ENCODE measurements around the gene PAGR1.

PAGR1 gene

DNA sequence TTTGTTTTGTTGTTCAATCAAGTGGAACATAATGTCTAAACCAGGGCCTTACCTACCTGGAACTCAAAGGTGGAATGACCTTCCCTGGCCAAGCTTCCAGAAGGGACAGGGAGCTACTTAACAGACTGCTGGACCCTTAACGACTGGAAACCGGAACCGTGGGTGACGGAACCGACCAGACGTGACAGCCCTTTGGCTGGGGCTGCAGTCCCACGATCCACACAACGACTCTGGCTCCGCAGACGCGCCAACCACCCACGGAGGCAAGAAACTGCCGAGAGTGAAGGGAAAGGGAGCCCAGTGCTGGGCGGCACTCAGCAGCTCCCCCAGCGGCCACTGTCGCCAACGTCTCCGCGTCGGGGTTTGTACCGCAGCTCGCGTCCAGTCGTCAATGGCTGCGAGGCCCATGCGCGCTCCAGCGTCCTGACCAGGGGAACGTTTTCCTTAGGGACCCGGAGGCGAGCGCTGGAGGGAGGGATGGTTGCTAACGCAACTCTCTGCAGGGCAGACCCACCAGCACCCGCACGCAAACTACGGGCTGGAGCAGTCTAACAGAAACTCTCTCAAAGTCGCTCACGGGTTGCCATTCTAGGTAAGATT, 31.0 kb upstream of the PAGR1 start:
- TF ChIP-seq SIN3A (IDR thresholded peaks at IDR 0.05; ENCODE audit: borderline replicate concordance, insufficient read depth, low read length) (no peak), FOXP2 (optimal IDR thresholded peaks at IDR 0.05; ENCODE audit: borderline replicate concordance, extremely low read depth, extremely low read length, insufficient read depth) (no peak), TAF1 (IDR thresholded peaks at IDR 0.05; ENCODE audit: borderline replicate concordance, insufficient read depth, low read length) (no peak)
- TF ChIP-seq, protein P1, sequence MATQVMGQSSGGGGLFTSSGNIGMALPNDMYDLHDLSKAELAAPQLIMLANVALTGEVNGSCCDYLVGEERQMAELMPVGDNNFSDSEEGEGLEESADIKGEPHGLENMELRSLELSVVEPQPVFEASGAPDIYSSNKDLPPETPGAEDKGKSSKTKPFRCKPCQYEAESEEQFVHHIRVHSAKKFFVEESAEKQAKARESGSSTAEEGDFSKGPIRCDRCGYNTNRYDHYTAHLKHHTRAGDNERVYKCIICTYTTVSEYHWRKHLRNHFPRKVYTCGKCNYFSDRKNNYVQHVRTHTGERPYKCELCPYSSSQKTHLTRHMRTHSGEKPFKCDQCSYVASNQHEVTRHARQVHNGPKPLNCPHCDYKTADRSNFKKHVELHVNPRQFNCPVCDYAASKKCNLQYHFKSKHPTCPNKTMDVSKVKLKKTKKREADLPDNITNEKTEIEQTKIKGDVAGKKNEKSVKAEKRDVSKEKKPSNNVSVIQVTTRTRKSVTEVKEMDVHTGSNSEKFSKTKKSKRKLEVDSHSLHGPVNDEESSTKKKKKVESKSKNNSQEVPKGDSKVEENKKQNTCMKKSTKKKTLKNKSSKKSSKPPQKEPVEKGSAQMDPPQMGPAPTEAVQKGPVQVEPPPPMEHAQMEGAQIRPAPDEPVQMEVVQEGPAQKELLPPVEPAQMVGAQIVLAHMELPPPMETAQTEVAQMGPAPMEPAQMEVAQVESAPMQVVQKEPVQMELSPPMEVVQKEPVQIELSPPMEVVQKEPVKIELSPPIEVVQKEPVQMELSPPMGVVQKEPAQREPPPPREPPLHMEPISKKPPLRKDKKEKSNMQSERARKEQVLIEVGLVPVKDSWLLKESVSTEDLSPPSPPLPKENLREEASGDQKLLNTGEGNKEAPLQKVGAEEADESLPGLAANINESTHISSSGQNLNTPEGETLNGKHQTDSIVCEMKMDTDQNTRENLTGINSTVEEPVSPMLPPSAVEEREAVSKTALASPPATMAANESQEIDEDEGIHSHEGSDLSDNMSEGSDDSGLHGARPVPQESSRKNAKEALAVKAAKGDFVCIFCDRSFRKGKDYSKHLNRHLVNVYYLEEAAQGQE (IDR thresholded peaks at IDR 0.05; ENCODE audit: insufficient read depth in 1 of 2, low read depth in 2 of 2, low read length in 2 of 2), result no peak

DNA sequence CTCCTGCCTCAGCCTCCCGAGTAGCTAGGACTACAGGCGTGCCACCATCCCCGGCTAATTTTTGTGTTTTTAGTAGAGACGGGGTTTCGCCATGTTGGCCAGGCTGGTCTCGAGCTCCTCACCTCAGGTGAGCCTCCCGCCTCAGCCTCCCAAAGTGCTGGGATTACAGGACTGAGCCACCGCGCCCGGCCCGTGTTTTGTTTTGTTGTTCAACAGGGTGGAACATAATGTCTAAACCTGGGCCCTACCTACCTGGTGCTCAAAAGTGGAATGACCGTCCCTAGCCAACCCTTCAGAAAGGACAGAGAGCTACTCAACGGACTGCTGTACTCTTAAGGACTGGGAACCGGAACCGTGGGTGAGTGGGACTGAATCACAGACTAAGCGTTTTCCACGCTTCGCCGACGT, 26.2 kb upstream of the PAGR1 start:
- no peak for TF ChIP-seq TAF1 (IDR thresholded peaks at IDR 0.05; ENCODE audit: borderline replicate concordance, insufficient read depth, low read length)
- TF ChIP-seq, protein P1 (IDR thresholded peaks at IDR 0.05; ENCODE audit: insufficient read depth in 1 of 2, low read depth in 2 of 2, low read length in 2 of 2), result no peak
- no peak for TF ChIP-seq FOXP2 (optimal IDR thresholded peaks at IDR 0.05; ENCODE audit: borderline replicate concordance, extremely low read depth, extremely low read length, insufficient read depth)
- no peak for TF ChIP-seq SIN3A (IDR thresholded peaks at IDR 0.05; ENCODE audit: borderline replicate concordance, insufficient read depth, low read length)
- no peak for TF ChIP-seq POLR2AphosphoS5 (IDR thresholded peaks at IDR 0.05; ENCODE audit: low read depth, low read length)

DNA sequence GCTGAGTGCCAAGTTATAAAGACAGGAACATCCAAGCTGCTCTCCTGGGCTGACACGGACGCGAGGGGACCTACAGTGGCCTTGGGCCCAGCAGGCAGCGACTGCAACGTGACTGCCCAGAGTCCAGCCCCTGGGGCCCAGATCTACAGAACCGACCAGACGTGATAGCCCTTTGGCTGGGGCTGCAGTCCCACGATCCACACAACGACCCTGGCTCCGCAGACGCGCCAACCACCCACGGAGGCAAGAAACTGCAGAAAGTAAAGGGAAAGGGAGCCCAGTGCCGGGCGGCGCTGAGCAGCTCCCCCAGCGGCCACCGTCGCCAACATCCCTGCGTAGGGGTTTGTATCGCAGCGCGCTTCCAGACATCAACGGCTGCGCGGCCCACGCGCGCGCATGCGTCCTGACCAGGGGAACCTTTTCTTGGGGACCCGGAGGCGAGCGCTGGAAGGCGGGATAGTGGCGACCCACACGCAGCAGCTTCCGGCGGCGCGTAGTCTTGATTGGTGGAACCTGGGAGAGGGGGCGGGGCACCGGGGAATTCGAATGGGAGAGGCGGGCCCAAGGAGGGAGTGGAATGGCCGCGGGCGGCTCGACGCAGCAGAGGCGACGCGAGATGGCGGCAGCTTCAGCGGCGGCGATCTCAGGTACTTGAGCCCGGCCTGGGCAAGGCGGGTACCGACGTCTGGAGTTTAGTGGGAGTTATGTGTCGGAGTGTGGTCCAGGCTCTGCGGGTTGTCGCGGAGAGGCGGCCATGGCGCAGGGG, 25.6 kb upstream of the PAGR1 start, which contains the start of gene KIF22:
Gene KIF22, plus strand, starts transcription at position 569 of the 766 bp plus-strand sequence. Its CDS starts 9 bp downstream, at position 578.
- TF ChIP-seq, protein P1 (IDR thresholded peaks at IDR 0.05; ENCODE audit: insufficient read depth in 1 of 2, low read depth in 2 of 2, low read length in 2 of 2), result peak in 1 of 2 experiments; percentile 39; a peak in 1 of 4 replicates
- peak; percentile 75 for TF ChIP-seq FOXP2 (optimal IDR thresholded peaks at IDR 0.05; ENCODE audit: borderline replicate concordance, extremely low read depth, extremely low read length, insufficient read depth)
- peak; percentile 49; the same call in 1 of the 2 replicates for TF ChIP-seq SIN3A (IDR thresholded peaks at IDR 0.05; ENCODE audit: borderline replicate concordance, insufficient read depth, low read length)
- TF ChIP-seq POLR2AphosphoS5 (IDR thresholded peaks at IDR 0.05; ENCODE audit: low read depth, low read length), result peak; percentile 69
- TF ChIP-seq TAF1 (IDR thresholded peaks at IDR 0.05; ENCODE audit: borderline replicate concordance, insufficient read depth, low read length), result peak; percentile 68

DNA sequence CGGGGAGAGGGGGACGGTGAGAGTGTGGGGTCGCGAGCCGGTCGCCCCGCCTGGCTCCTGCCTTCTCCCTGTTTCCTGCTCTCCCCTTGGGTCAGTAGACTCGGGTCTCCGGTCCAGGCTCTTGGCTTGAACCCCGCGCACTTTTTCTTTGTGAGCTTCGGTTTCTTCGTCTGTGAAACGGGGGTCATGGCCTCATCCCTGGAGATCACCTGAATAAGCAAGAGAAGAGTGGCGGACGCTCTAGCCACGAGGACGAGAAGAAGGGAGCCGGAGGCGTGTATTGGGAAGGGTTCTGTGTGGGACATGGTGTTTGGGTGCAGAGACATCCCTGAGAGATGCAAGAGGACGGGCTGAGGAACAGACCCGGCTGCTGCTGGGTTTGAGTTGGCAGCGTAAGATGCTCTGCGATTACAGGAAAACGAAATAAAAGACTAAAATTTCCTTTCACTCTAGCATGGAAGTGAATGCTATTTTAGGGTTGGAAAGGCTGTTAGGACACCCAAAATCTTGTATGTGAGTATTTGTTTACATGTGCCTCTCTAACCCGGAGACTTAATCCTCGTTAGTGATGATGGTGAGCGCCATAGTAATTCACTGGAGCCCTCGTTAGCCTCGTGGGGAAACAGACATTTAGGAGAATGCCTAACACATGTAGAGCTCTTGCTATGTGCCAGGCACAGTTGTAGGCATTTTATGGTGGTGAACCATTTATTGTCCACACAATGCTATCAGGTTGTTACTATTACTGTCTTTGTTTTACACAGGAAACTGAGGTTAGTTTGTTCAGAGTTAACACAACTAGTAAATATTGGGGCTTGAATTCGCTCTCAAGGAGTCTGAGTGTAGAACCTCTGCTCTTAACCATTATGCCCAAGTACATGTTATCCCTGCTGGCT, 24.8 kb upstream of the PAGR1 start:
- TF ChIP-seq, protein P1 (IDR thresholded peaks at IDR 0.05; ENCODE audit: insufficient read depth in 1 of 2, low read depth in 2 of 2, low read length in 2 of 2), result no peak
- no peak for TF ChIP-seq FOXP2 (optimal IDR thresholded peaks at IDR 0.05; ENCODE audit: borderline replicate concordance, extremely low read depth, extremely low read length, insufficient read depth)
- TF ChIP-seq POLR2AphosphoS5 (IDR thresholded peaks at IDR 0.05; ENCODE audit: low read depth, low read length), result no peak
- no peak for TF ChIP-seq TAF1 (IDR thresholded peaks at IDR 0.05; ENCODE audit: borderline replicate concordance, insufficient read depth, low read length)
- no peak for TF ChIP-seq SIN3A (IDR thresholded peaks at IDR 0.05; ENCODE audit: borderline replicate concordance, insufficient read depth, low read length)

Data from PFSK-1 (cell line).